SK-N-MC (cell line): ENCODE data around the gene AGAP1.

Experiments used
- DNase-seq: peaks from one replicate; pipeline ENCODE4 v3.0.0-alpha.2; 2011; ENCODE audit warnings: low read depth, low spot score
- H3K27ac ChIP-seq: fragments of 200-600 bp; sonication (generic); 2 replicates; pipeline ENCODE4 v1.5.1; 2016; ENCODE audit warnings: mixed run types
- H3K36me3 ChIP-seq: fragments of 200-600 bp; sonication (generic); 2 replicates; pipeline ENCODE4 v1.6.1; 2017; ENCODE audit warnings: antibody characterized with exemption, low read length, mixed read lengths; ENCODE audit not compliant: insufficient read depth
- H3K4me3 ChIP-seq: fragments of 200-600 bp; sonication (generic); 2 replicates; pipeline ENCODE4 v1.5.1; 2016
- H3K9ac ChIP-seq: fragments of 200-600 bp; sonication (generic); 2 replicates; pipeline ENCODE4 v1.8.0; 2017; ENCODE audit warnings: mixed run types, mixed read lengths; ENCODE audit not compliant: insufficient read length
- H3K9me3 ChIP-seq: fragments of 200-600 bp; sonication (generic); 2 replicates; pipeline ENCODE4 v1.6.1; 2017; ENCODE audit warnings: low read depth, mild to moderate bottlenecking, antibody characterized with exemption, low read length, moderate library complexity, mixed read lengths
- EZH2 ChIP-seq: fragments of 200-600 bp; sonication (generic); IDR thresholded peaks from one replicate; pipeline ENCODE4 v1.6.1; 2017; ENCODE audit warnings: antibody characterized with exemption
- FOXP2 ChIP-seq: optimal IDR thresholded peaks from 2 replicates; pipeline ENCODE3; 2011; ENCODE audit warnings: mild to moderate bottlenecking, moderate library complexity; ENCODE audit not compliant: insufficient read depth; ENCODE audit errors: extremely low read length, control extremely low read depth
- POLR2AphosphoS5 ChIP-seq: IDR thresholded peaks from 2 replicates; pipeline ENCODE4 v1.6.1; 2012; ENCODE audit warnings: mild to moderate bottlenecking, low read depth, low read length, borderline replicate concordance

The AGAP1 gene

DNA sequence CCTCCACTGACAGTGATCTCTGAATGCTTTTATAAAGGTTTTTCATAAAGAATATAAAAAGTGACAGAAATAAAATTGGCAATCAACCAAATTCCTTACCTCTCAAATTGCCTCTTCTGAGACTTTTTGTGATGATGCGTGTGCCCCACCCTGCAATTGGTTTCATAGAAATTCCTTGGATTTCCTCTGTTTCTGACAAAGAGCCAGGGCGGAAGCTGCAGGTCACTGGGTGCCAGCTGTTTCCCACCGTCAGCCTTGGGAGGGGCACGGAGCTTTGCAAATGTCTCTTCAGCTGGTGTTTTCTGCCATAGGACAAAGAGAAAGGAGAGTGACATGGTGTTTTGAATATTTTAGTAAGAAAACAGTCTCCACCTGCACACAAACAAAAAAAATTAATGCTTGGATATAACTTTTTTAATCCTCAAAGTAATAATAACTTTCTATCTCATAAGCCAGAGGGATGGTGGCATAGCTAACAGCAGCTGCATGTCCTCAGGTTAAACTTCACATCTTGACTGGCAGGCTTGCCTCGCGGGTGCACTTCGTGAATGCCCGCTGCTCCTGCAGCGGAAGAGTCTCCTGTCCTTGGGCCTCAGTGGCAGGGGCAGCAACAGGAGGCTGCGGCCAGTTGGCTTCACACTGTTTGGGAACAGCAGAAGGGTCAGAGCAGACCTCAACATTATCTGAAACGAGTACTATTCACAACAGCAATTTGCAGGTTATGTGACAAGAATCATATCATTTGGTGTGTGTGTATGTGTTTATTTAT is 24.7 kb downstream of the AGAP1 start:
- Histone ChIP-seq H3K27ac (no peak overlapping the region), H3K4me3 (no peak overlapping the region), H3K36me3 (no peaks in the 10 kb centered on the region; the same call in 1 of the 2 replicates), H3K9me3 (no peaks in the 10 kb centered on the region), H3K9ac (no peak overlapping the region)
- no peak for DNase-seq
- no peak for TF ChIP-seq FOXP2
- no peak for TF ChIP-seq EZH2
- no peak for TF ChIP-seq POLR2AphosphoS5

DNA sequence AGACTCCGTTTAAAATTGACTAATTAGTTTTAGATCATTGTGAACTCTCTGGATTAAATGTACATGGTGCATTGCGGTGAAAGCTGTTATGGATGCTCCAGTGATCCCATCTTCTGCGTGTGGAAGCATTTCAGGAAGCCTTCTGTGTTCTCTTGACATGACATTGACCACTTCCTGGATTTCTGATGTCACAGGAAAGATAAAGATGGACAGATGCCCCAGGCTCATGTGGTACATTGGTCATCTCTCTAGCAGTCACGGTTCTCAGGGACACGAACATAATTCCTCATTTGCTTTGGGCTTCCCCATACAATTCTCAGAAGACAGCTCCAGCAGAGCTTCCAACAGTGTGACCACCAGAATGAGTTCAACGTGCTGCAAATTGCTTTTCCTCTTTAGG is 26.9 kb downstream of the AGAP1 start:
- Histone ChIP-seq H3K27ac (no peak overlapping the region), H3K9ac (no peak overlapping the region), H3K36me3 (no peaks in the 10 kb centered on the region; the same call in 1 of the 2 replicates), H3K4me3 (no peak overlapping the region), H3K9me3 (no peaks in the 10 kb centered on the region)
- DNase-seq: no peak
- TF ChIP-seq EZH2: no peak
- no peak for TF ChIP-seq FOXP2
- TF ChIP-seq POLR2AphosphoS5: no peak

DNA sequence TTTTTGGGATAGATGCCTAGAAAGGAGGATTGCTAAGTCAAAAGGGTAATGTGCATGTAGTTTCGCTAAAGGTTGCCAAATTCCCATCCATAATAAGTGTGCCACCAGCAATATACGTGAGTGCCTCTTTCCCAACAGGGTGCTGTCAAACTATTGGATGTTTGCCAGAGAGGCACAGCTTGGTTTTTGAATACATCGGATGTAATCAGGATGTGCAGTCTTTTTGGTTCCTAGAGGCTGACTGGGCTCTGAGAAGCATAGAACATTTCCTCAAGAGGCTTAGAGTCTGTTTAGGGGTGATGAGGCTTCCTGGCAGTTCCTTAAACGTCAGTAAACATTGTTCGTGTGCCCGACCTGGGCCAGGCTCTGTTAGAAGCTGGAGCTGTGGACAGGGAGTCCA is 28.0 kb downstream of the AGAP1 start:
- Histone ChIP-seq H3K27ac (no peak overlapping the region), H3K4me3 (no peak overlapping the region), H3K9me3 (no peaks in the 10 kb centered on the region), H3K36me3 (no peaks in the 10 kb centered on the region; the same call in 1 of the 2 replicates), H3K9ac (no peak overlapping the region)
- DNase-seq: peak; percentile 77
- no peak for TF ChIP-seq FOXP2

DNA sequence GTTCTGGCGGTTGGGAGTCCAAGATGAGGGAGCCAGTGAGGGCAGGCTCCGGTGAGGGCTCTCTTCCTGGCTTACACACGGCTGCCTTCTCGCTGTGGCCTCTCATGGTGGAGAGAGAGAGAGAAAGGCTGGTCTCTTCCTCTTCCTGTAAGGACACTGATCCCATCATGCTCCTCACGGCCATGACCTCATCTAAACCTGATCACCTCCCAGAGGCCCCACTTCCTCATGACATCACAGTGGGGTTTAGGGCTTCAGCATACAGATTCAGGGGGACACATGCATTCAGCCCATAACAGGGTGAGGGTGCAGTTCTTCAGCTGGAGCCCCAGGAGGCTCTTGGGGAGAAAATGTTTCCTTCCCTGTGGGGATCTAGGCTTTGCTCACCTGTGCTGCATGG is 29.2 kb downstream of the AGAP1 start:
- Histone ChIP-seq H3K9ac (no peak overlapping the region), H3K36me3 (no peaks in the 10 kb centered on the region), H3K27ac (no peak overlapping the region), H3K9me3 (no peaks in the 10 kb centered on the region), H3K4me3 (no peak overlapping the region)
- TF ChIP-seq EZH2: no peak
- no peak for TF ChIP-seq FOXP2
- no peak for TF ChIP-seq POLR2AphosphoS5
- DNase-seq: no peak

DNA sequence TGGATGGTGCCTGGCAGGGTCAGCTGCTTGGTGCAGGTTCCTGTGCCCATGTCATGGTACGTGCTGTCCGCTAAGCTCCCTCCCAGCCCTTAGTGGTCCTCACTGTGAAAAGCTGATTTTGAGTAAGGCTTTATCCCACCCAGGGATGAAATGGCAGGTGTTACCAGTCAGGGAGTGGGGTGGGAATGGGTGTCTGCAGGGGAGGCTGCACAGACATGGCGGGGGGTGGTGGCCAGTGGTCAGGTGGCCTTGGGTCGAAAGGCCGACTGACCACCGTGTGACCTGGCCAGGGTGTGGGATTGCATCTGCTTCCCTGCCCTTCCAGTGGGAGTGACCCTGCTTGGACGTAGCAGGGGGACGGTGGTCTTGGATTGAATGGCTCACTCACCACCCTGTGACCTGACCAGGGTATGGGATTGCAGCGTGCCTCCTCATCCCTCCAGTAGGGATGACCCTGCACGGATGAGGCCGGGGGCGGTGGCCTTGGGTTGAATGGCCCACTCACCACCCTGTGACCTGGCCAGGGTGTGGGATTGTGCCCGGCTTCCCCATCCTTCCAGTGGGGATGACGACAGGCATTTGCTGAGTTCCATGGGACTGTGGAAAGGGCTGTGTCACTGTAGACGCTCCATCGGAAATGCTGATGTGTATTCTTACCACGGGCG is 29.8 kb downstream of the AGAP1 start:
- Histone ChIP-seq H3K27ac (no peak overlapping the region), H3K9ac (no peak overlapping the region), H3K36me3 (no peaks in the 10 kb centered on the region), H3K9me3 (no peaks in the 10 kb centered on the region), H3K4me3 (no peak overlapping the region)
- no peak for DNase-seq
- TF ChIP-seq FOXP2 (no peak), EZH2 (no peak), POLR2AphosphoS5 (no peak)

DNA sequence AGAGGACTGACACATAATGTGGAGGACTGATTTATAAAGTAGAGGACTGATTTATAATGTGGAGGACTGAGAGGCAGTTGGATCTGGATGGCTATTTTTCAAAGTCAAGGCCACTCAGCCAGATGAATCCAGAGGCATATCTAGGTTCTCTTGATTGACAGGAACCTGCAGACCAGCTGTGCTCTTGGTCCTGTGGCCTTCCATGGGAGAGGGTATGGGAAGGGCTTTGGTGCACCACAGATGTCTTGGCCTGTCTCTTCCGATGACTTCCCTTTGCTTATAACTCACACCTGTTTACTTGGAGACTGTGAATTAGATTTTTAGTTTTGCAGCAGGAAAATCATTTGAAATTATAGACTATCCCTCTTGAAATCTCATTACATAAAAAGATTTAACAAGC is 32.3 kb downstream of the AGAP1 start:
- H3K9me3 ChIP-seq: no peaks in the 10 kb centered on the region
- no peak overlapping the region for H3K4me3 ChIP-seq

DNA sequence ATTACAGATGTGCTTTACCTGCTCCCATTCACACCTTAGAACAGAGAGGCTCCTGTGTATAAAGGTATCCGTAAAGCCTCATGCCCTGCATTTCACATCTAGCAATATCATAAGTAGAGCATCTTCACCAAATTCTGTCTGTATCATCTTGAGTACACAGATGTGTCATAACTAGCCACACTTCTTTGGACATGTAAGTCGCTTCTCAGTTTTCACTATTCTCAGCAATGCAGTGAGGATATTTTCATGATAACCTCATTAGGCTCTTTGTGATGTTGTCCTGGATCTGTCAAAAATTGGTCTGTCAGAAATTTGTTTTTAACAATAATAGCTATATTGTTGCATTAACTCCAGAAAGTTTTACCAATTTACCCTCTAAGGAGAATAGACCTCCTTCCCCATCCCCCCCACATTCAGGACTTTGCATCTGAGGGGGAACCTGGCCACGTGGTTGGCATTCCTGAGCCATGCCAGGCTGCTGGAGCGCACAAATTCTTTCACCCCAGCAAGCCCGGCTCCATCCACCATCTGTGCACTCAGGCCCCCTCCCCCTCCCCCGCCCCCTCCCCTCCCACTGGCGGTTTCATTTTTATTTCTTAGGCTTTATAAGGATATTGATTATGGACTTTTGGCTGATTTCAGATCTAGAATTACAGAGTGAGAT is 34.1 kb downstream of the AGAP1 start:
- Histone ChIP-seq H3K4me3 (no peak overlapping the region), H3K9ac (no peak overlapping the region), H3K36me3 (no peaks in the 10 kb centered on the region), H3K9me3 (no peaks in the 10 kb centered on the region), H3K27ac (no peak overlapping the region)
- no peak for TF ChIP-seq POLR2AphosphoS5
- TF ChIP-seq EZH2: no peak
- no peak for TF ChIP-seq FOXP2
- no peak for DNase-seq

More for the DNA sequence above, 32.3 kb downstream of the AGAP1 start:
- Histone ChIP-seq H3K9ac (no peak overlapping the region), H3K27ac (no peak overlapping the region), H3K36me3 (no peaks in the 10 kb centered on the region)
- TF ChIP-seq FOXP2 (no peak), POLR2AphosphoS5 (no peak), EZH2 (no peak)
- DNase-seq: no peak

DNA sequence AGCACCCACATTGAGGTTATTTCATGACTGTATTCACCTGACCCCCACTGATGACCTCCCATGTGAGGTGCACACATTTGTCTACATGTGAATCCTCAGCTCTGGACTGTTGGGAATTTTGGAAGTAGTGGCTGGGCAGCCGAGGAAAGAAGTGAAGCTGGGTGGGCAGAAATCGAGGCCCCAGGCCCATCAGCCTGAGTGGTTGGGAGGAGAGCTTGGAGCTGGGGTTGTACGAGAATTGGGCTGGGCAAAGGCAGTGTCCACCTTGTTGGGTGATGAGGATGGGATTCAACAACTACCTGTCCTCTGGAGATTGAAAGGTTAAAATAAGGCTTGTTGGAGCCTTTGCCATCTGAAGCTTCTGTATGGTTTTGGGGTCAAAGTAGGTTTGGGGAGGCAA is 35.8 kb downstream of the AGAP1 start:
- Histone ChIP-seq H3K9ac (no peak overlapping the region), H3K4me3 (no peak overlapping the region), H3K36me3 (no peaks in the 10 kb centered on the region), H3K9me3 (no peaks in the 10 kb centered on the region), H3K27ac (no peak overlapping the region)
- TF ChIP-seq POLR2AphosphoS5 (no peak), FOXP2 (no peak), EZH2 (no peak)
- no peak for DNase-seq

DNA sequence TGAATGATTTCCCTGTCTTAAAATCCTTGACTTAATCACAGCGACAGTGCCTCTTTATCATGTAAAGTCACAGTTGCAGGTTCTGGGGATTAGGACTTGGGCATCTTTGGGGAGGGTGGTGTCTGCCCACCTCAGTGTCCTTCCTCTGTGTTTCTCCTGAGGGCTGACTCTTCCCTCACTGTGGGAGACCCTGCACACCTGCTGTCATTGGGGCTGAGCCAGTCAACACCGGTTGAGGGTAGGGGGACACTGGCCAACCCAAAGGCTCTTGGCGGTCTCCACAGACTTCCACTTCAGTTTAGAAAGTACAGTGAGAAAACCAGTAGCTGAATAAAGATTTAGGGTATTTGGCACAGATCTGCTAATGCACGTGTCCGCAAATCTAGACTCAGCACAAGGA is 36.9 kb downstream of the AGAP1 start:
- no peak for DNase-seq
- TF ChIP-seq POLR2AphosphoS5: no peak
- TF ChIP-seq FOXP2: no peak
- TF ChIP-seq EZH2: no peak
- no peaks in the 10 kb centered on the region for H3K9me3 ChIP-seq
- H3K9ac ChIP-seq: no peak overlapping the region
- H3K27ac ChIP-seq: no peak overlapping the region
- no peak overlapping the region for H3K4me3 ChIP-seq
- H3K36me3 ChIP-seq: no peaks in the 10 kb centered on the region
